Measurements from ENCODE around the gene GPHA2. TPM values are rescaled to one million over a fixed set of nuclear protein-coding genes. Genes with fewer than 3 reads are reported as not detected.

The GPHA2 gene
- total and polyA plus RNA-seq, 2 of the 13 experiments (the other 11 are each of a cell fraction or from before 2014, with no cell fraction given), result 13.0 to 19.1 TPM

GRCh38 chr11:64894070-64894811 lies 41.5 kb downstream of the GPHA2 start (continued):
- peak; percentile 35; the same call in 1 of the 2 replicates for TF ChIP-seq ZNF513 (CRISPR knock-in tag; conservative IDR thresholded peaks at IDR 0.05)
- TF ChIP-seq KLF11 (CRISPR knock-in tag; IDR thresholded peaks at IDR 0.05), result no peak
- no peak for TF ChIP-seq SRSF4 (IDR thresholded peaks at IDR 0.05; ENCODE audit: low read depth, low read length, poor library complexity, severe bottlenecking)
- no peak for TF ChIP-seq MATR3 (CRISPR knock-in tag; IDR thresholded peaks at IDR 0.05)
- TF ChIP-seq ZNF343 (CRISPR knock-in tag; IDR thresholded peaks at IDR 0.05), result no peak
- TF ChIP-seq ZNF549 (CRISPR knock-in tag; IDR thresholded peaks at IDR 0.05), result 0 out of 2 replicates have a peak, but pooled peaks have one; percentile 2
- TF ChIP-seq ZNF615 (CRISPR knock-in tag; IDR thresholded peaks at IDR 0.05; ENCODE audit: borderline replicate concordance), result no peak
- no peak for TF ChIP-seq SNAI1 (CRISPR knock-in tag; IDR thresholded peaks at IDR 0.05; ENCODE audit: borderline replicate concordance)
- TF ChIP-seq ELF3 (CRISPR knock-in tag; IDR thresholded peaks at IDR 0.05), result peak; percentile 62
- TF ChIP-seq ZNF367 (CRISPR knock-in tag; IDR thresholded peaks at IDR 0.05; ENCODE audit: borderline replicate concordance), result no peak
- TF ChIP-seq PRDM15 (CRISPR knock-in tag; IDR thresholded peaks at IDR 0.05), result no peak
- 0 out of 2 replicates have a peak, but pooled peaks have one; percentile 74 for TF ChIP-seq ZKSCAN8 (CRISPR knock-in tag; IDR thresholded peaks at IDR 0.05; ENCODE audit: borderline replicate concordance)
- TF ChIP-seq TFDP1 (CRISPR knock-in tag; IDR thresholded peaks at IDR 0.05; ENCODE audit: borderline replicate concordance), result peak; percentile 42; the same call in 1 of the 2 replicates
- TF ChIP-seq ZSCAN20 (CRISPR knock-in tag; IDR thresholded peaks at IDR 0.05; ENCODE audit: borderline replicate concordance), result 0 out of 2 replicates have a peak, but pooled peaks have one; percentile 16
- TF ChIP-seq ZNF496 (CRISPR knock-in tag; IDR thresholded peaks at IDR 0.05; ENCODE audit: insufficient replicate concordance), result no peak
- no peak for TF ChIP-seq ZNF335 (CRISPR knock-in tag; IDR thresholded peaks at IDR 0.05)
- TF ChIP-seq, protein P1, sequence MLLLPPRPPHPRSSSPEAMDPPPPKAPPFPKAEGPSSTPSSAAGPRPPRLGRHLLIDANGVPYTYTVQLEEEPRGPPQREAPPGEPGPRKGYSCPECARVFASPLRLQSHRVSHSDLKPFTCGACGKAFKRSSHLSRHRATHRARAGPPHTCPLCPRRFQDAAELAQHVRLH (CRISPR knock-in tag; IDR thresholded peaks at IDR 0.05; ENCODE audit: borderline replicate concordance, low read depth), result peak; percentile 48; the same call in 1 of the 2 replicates
- no peak for TF ChIP-seq ZNF263 (CRISPR knock-in tag; IDR thresholded peaks at IDR 0.05)
- TF ChIP-seq ZMYM2 (CRISPR knock-in tag; IDR thresholded peaks at IDR 0.05), result peak; percentile 69; the same call in 1 of the 2 replicates
- 0 out of 2 replicates have a peak, but pooled peaks have one; percentile 68 for TF ChIP-seq WIZ (CRISPR knock-in tag; IDR thresholded peaks at IDR 0.05)
- TF ChIP-seq ZNF33B (CRISPR knock-in tag; IDR thresholded peaks at IDR 0.05), result peak; percentile 73; the same call in 1 of the 2 replicates
- TF ChIP-seq KMT2B (CRISPR knock-in tag; IDR thresholded peaks at IDR 0.05), result no peak
- TF ChIP-seq EP300 (IDR thresholded peaks at IDR 0.05; ENCODE audit: low read depth in 2 of 2, low read length in 2 of 2), result peak in 1 of 2 experiments; percentile 55; a peak in 2 of 4 replicates
- TF ChIP-seq EP300 (CRISPR knock-in tag; IDR thresholded peaks at IDR 0.05; ENCODE audit: borderline replicate concordance), result peak; percentile 67

Measured in HepG2 (cell line).